Left renal cortex interstitium (tissue), 4 donors: Measurements from ENCODE around the gene TSTD1. TPM values are rescaled to one million over a fixed set of nuclear protein-coding genes. Genes with fewer than 3 reads are reported as not detected.
A peak's percentile ranks its signal among the peaks of the same experiment; 100 is the strongest.
"Not testable (repeated sequence)": the region's sequence is repeated elsewhere in the genome, so short reads cannot be mapped to it uniquely, and the experiment has no call there.

Experiments used
- DNase-seq, 4 donors: peaks; one replicate each; pipeline ENCODE4 v3.0.0-alpha.2; 2013; ENCODE audit warnings: low read depth in 4 of 4, low spot score in 2 of 4, missing footprints in 1 of 4
- polyA plus RNA-seq, 4 donors: library from polyadenylated mRNA; unstranded; fragments of 120-200 nt; gene quantifications; one replicate each; pipeline ENCODE4 v1.2.1, GENCODE V29; 2013; ENCODE audit not compliant: insufficient read length in 4 of 4

The TSTD1 gene
- polyA plus RNA-seq, 4 donors = 52.0 to 76.1 (median 67.5) TPM

- no peak for DNase-seq
Measured at GRCh38 chr1:161069731-161070270, 31.0 kb upstream of the TSTD1 start, which contains the start of gene ARHGAP30. Gene ARHGAP30, minus strand, starts transcription at chr1:161069891. Its CDS starts 267 bp downstream, at chr1:161069624.

- no peak for DNase-seq
Measured at GRCh38 chr1:161069241-161069640, 30.5 kb upstream of the TSTD1 start.

- DNase-seq = no peak
Measured at GRCh38 chr1:161068306-161069234, 29.8 kb upstream of the TSTD1 start.

GRCh38 chr1:161066694-161067093 is 27.9 kb upstream of the TSTD1 start:
- no peak for DNase-seq

GRCh38 chr1:161065681-161066080 is 26.9 kb upstream of the TSTD1 start:
- DNase-seq = not testable (repeated sequence)

- not testable (repeated sequence) for DNase-seq
Measured at GRCh38 chr1:161063936-161064335, 25.2 kb upstream of the TSTD1 start.

- DNase-seq = no peak
Measured at GRCh38 chr1:161061419-161061818, 22.7 kb upstream of the TSTD1 start.

GRCh38 chr1:161059293-161059692 is 20.5 kb upstream of the TSTD1 start:
- no peak for DNase-seq

GRCh38 chr1:161054805-161055204 is 16.0 kb upstream of the TSTD1 start:
- no peak for DNase-seq

GRCh38 chr1:161054232-161054631 is 15.5 kb upstream of the TSTD1 start:
- DNase-seq = no peak

- no peak for DNase-seq
Measured at GRCh38 chr1:161052899-161053298, 14.1 kb upstream of the TSTD1 start.

- no peak for DNase-seq
Measured at GRCh38 chr1:161051219-161051618, 12.5 kb upstream of the TSTD1 start.

GRCh38 chr1:161048949-161049722 is 10.4 kb upstream of the TSTD1 start:
- DNase-seq = no peak

- no peak for DNase-seq
Measured at GRCh38 chr1:161047436-161048420, 9.0 kb upstream of the TSTD1 start.

- DNase-seq = no peak
Measured at GRCh38 chr1:161046605-161047228, 8.0 kb upstream of the TSTD1 start.

- peak; percentile 96 to 99 (median 98) for DNase-seq
Measured at GRCh38 chr1:161045736-161046604, 7.2 kb upstream of the TSTD1 start, which contains the start of gene USF1. Gene USF1, minus strand, starts transcription at chr1:161045977. Its CDS starts 2,702 bp downstream, at chr1:161043275.

- peak in 2 of 4 donors; percentile 56 to 70 for DNase-seq
Measured at GRCh38 chr1:161044908-161045735, 6.4 kb upstream of the TSTD1 start.

- DNase-seq = no peak
Measured at GRCh38 chr1:161044535-161044907, 5.8 kb upstream of the TSTD1 start.
